ENCODE results near the gene SARDH. TPM values are rescaled to one million over a fixed set of nuclear protein-coding genes. Genes with fewer than 3 reads are reported as not detected.

The SARDH gene
- total and polyA plus RNA-seq, 2 donors (not counting 1 experiment from before 2014, with no cell fraction given): 0.03 to 0.07 TPM

DNA sequence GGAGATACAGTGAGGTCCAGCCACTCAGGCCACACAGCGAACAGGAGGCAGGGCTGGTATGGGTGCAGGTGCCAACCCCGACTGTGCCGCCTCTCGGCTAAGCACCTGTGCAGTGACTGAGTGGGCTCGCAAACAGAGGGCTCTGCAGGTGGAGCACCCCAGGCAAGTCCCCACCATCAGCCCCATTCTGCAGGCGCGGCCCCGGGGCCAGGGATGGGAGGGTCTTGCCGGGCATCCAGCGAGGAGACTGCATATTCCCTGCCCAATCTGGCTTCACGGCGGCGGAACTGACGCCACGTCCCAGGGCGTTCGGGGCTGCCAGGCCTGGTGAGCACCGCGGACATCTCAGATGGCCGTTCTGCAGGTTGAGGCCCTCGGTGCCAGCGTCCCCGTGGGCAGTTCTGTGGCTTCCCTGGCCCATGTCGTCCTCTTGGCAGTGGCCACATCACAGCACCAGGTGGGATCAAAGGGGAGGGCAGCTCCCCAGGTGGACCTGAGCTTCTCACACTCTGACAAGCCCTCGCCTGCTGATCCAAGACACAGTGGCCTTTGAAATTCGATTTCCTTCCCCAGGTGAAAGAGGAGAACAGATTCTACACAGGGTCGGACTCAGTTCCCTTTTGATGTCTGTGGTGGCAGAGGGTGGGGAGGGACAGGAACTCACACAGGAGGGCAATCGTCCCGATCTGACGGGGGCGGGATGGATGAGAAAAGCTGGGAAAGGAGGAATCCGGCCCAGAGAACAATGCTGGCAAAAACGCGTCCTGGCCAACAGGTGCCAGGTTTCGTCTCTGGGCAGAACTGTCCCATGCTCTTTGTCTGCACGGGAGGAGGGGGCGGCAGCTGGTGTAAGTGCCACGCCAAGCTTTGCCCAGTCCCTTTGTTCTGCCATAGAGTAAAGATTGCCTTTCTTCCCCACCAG is 83.2 kb downstream of the SARDH start:
- intact Hi-C loops (cut with micrococcal nuclease): no loop called here
- no peak for DNase-seq
- H3K27ac ChIP-seq (ENCODE audit: low read length in 2 of 2): no peak overlapping the region
- H2AFZ ChIP-seq (ENCODE audit: insufficient read depth, low read depth, low read length, poor library complexity, severe bottlenecking): no peak overlapping the region
- H4K20me1 ChIP-seq (ENCODE audit: control insufficient read depth, insufficient read depth, low read length, poor library complexity, severe bottlenecking): no peaks in the 10 kb centered on the region
- ChIA-PET CTCF (interaction anchor here (0.8 kb wide), 1 partner anchor 340 kb away, joined by 3 read pairs; no protein-coding TSS in a partner anchor), POLR2A (no interaction called here)
- Mint-ChIP-seq H3K4me3 (no peak overlapping the region), H3K27ac (no peak overlapping the region), H3K4me1 (peaks cover 3% of the 10 kb centered on the region), H3K9me3 (ENCODE audit: insufficient read depth) (no peaks in the 10 kb centered on the region), H3K27me3 (peaks cover 62% of the 10 kb centered on the region)
- peaks cover 0 to 58% (median 6%) of the 10 kb centered on the region in 4 experiments for H3K27me3 ChIP-seq (replicated peaks in 1 of 4; ENCODE audit: control extremely low read depth in 1 of 4, control insufficient read depth in 3 of 4, insufficient read depth in 4 of 4, low read length in 3 of 4)
- no peak for TF ChIP-seq EZH2 (IDR thresholded peaks at IDR 0.05; ENCODE audit: borderline replicate concordance, insufficient read depth, low read depth, low read length, poor library complexity, severe bottlenecking)
- TF ChIP-seq, protein P1, sequence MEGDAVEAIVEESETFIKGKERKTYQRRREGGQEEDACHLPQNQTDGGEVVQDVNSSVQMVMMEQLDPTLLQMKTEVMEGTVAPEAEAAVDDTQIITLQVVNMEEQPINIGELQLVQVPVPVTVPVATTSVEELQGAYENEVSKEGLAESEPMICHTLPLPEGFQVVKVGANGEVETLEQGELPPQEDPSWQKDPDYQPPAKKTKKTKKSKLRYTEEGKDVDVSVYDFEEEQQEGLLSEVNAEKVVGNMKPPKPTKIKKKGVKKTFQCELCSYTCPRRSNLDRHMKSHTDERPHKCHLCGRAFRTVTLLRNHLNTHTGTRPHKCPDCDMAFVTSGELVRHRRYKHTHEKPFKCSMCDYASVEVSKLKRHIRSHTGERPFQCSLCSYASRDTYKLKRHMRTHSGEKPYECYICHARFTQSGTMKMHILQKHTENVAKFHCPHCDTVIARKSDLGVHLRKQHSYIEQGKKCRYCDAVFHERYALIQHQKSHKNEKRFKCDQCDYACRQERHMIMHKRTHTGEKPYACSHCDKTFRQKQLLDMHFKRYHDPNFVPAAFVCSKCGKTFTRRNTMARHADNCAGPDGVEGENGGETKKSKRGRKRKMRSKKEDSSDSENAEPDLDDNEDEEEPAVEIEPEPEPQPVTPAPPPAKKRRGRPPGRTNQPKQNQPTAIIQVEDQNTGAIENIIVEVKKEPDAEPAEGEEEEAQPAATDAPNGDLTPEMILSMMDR (IDR thresholded peaks at IDR 0.05): no peak
- H3K9me3 ChIP-seq (ENCODE audit: control extremely low read depth in 1 of 3, control insufficient read depth in 2 of 3, insufficient read depth in 1 of 3, low read length in 2 of 3): no peaks in the 10 kb centered on the region
- no peaks in the 10 kb centered on the region for H3K79me2 ChIP-seq (ENCODE audit: control insufficient read depth, insufficient read depth, low read length)
- H3K4me2 ChIP-seq (replicated peaks; ENCODE audit: low read depth, low read length, poor library complexity, severe bottlenecking): no peak overlapping the region
- no peak overlapping the region for H3K9ac ChIP-seq (ENCODE audit: low read length)
- no peaks in the 10 kb centered on the region for H3K36me3 ChIP-seq (replicated peaks in 1 of 2; ENCODE audit: control extremely low read depth in 1 of 2, control insufficient read depth in 1 of 2, extremely low read depth in 1 of 2, insufficient read depth in 2 of 2, low read length in 1 of 2)
- 66% methylated on average over 32 of the region's 38 CpGs for WGBS (ENCODE audit: insufficient coverage)
- no peaks in the 10 kb centered on the region for H3K4me1 ChIP-seq (ENCODE audit: control insufficient read depth in 2 of 2, insufficient read depth in 2 of 2, low read length in 2 of 2)
- ATAC-seq (ENCODE audit: low read depth): no peak
- H3K4me3 ChIP-seq (ENCODE audit: control extremely low read depth in 1 of 5, extremely low read depth in 1 of 5, insufficient read depth in 1 of 5, low read depth in 2 of 5, low read length in 4 of 5): no peak overlapping the region

- H3K9me3 ChIP-seq (ENCODE audit: control extremely low read depth in 1 of 3, control insufficient read depth in 2 of 3, insufficient read depth in 1 of 3, low read length in 2 of 3): no peaks in the 10 kb centered on the region
- no peak overlapping the region for H3K4me2 ChIP-seq (replicated peaks; ENCODE audit: low read depth, low read length, poor library complexity, severe bottlenecking)
- peaks cover 0 to 45% (median 4%) of the 10 kb centered on the region in 4 experiments for H3K27me3 ChIP-seq (replicated peaks in 1 of 4; ENCODE audit: control extremely low read depth in 1 of 4, control insufficient read depth in 3 of 4, insufficient read depth in 4 of 4, low read length in 3 of 4)
- Mint-ChIP-seq H3K27ac (no peak overlapping the region), H3K4me3 (no peak overlapping the region), H3K4me1 (no peaks in the 10 kb centered on the region), H3K9me3 (ENCODE audit: insufficient read depth) (no peaks in the 10 kb centered on the region), H3K27me3 (peaks cover 51% of the 10 kb centered on the region)
- intact Hi-C loops (cut with micrococcal nuclease): no loop called here
- H3K4me1 ChIP-seq (ENCODE audit: control insufficient read depth in 2 of 2, insufficient read depth in 2 of 2, low read length in 2 of 2): no peaks in the 10 kb centered on the region
- no peak for ATAC-seq (ENCODE audit: low read depth)
- POLR2A ChIA-PET: interaction anchor here (0.7 kb wide), 1 partner anchor 423 kb away, joined by 3 read pairs; no protein-coding TSS in a partner anchor
- H3K4me3 ChIP-seq (ENCODE audit: control extremely low read depth in 1 of 5, extremely low read depth in 1 of 5, insufficient read depth in 1 of 5, low read depth in 2 of 5, low read length in 4 of 5): no peak overlapping the region
- no peak for DNase-seq
- no peaks in the 10 kb centered on the region for H3K36me3 ChIP-seq (replicated peaks in 1 of 2; ENCODE audit: control extremely low read depth in 1 of 2, control insufficient read depth in 1 of 2, extremely low read depth in 1 of 2, insufficient read depth in 2 of 2, low read length in 1 of 2)
- no peak overlapping the region for H3K27ac ChIP-seq (ENCODE audit: low read length in 2 of 2)
- no peak overlapping the region for H3K9ac ChIP-seq (ENCODE audit: low read length)
- CTCF ChIA-PET: no interaction called here
- TF ChIP-seq, protein P1 (IDR thresholded peaks at IDR 0.05): no peak
- no peak for TF ChIP-seq EZH2 (IDR thresholded peaks at IDR 0.05; ENCODE audit: borderline replicate concordance, insufficient read depth, low read depth, low read length, poor library complexity, severe bottlenecking)
- H3K79me2 ChIP-seq (ENCODE audit: control insufficient read depth, insufficient read depth, low read length): no peaks in the 10 kb centered on the region
- no peaks in the 10 kb centered on the region for H4K20me1 ChIP-seq (ENCODE audit: control insufficient read depth, insufficient read depth, low read length, poor library complexity, severe bottlenecking)
- 87% methylated on average over 8 of the region's 9 CpGs for WGBS (ENCODE audit: insufficient coverage)
- H2AFZ ChIP-seq (ENCODE audit: insufficient read depth, low read depth, low read length, poor library complexity, severe bottlenecking): no peak overlapping the region
Measured at GRCh38 chr9:133653638-133654037, 84.5 kb downstream of the SARDH start.
